Measurements from ENCODE around the gene NOTUM. TPM values are rescaled to one million over a fixed set of nuclear protein-coding genes. Genes with fewer than 3 reads are reported as not detected.

NOTUM gene
- total and polyA plus RNA-seq, 2 donors (not counting 3 experiments of a cell fraction or from before 2014, with no cell fraction given): not detected

GRCh38 chr17:81959362-81960129, 1.4 kb downstream of the NOTUM start:
- Histone ChIP-seq H3K4me1 (ENCODE audit: control insufficient read depth, extremely low read depth, insufficient read depth, low read length) (no peaks in the 10 kb centered on the region), H3K9me1 (replicated peaks; ENCODE audit: control insufficient read depth, extremely low read depth, insufficient read depth, low read length) (no peaks in the 10 kb centered on the region), H3K27ac (ENCODE audit: insufficient read depth, low read depth, low read length) (no peak overlapping the region), H3K27me3 (ENCODE audit: control insufficient read depth in 2 of 2, insufficient read depth in 2 of 2, low read length in 2 of 2) (peaks cover 34 to 47% of the 10 kb centered on the region in 2 experiments), H3K4me2 (ENCODE audit: insufficient read depth, low read length) (no peak overlapping the region), H3K36me3 (ENCODE audit: control insufficient read depth in 2 of 2, extremely low read depth in 1 of 2, insufficient read depth in 2 of 2, low read length in 2 of 2) (no peaks in the 10 kb centered on the region), H3K4me3 (replicated peaks in 1 of 3; ENCODE audit: insufficient read depth in 1 of 3, low read depth in 1 of 3, low read length in 3 of 3) (no peak overlapping the region), H3K9ac (replicated peaks; ENCODE audit: extremely low read depth, insufficient read depth, low read length) (no peak overlapping the region), H3K9me3 (replicated peaks; ENCODE audit: control insufficient read depth, insufficient read depth, low read length) (no peaks in the 10 kb centered on the region), H3K79me2 (ENCODE audit: control insufficient read depth, insufficient read depth, low read length) (no peaks in the 10 kb centered on the region), H4K20me1 (replicated peaks; ENCODE audit: control insufficient read depth, extremely low read depth, insufficient read depth, low read length) (no peaks in the 10 kb centered on the region), H2AFZ (ENCODE audit: low read depth, low read length) (peak overlapping the region; percentile 14)
- no TSS peak for BruUV-seq (replicated peaks)
- TF ChIP-seq MAX (IDR thresholded peaks at IDR 0.05; ENCODE audit: insufficient read depth, insufficient read length): no peak
- no peak for TF ChIP-seq JUN (IDR thresholded peaks at IDR 0.05; ENCODE audit: borderline replicate concordance, insufficient read depth, insufficient read length, low read depth)
- TF ChIP-seq FOS (IDR thresholded peaks at IDR 0.05; ENCODE audit: borderline replicate concordance, insufficient read depth, low read length): no peak
- TF ChIP-seq EZH2 (IDR thresholded peaks at IDR 0.05; ENCODE audit: borderline replicate concordance, low read depth, low read length, severe bottlenecking): no peak
- TF ChIP-seq POLR2A (IDR thresholded peaks at IDR 0.05; ENCODE audit: low read depth, low read length): no peak
- TF ChIP-seq GATA2 (IDR thresholded peaks at IDR 0.05; ENCODE audit: insufficient read depth, insufficient read length, low read depth, low read length): no peak
- TF ChIP-seq, protein P1, sequence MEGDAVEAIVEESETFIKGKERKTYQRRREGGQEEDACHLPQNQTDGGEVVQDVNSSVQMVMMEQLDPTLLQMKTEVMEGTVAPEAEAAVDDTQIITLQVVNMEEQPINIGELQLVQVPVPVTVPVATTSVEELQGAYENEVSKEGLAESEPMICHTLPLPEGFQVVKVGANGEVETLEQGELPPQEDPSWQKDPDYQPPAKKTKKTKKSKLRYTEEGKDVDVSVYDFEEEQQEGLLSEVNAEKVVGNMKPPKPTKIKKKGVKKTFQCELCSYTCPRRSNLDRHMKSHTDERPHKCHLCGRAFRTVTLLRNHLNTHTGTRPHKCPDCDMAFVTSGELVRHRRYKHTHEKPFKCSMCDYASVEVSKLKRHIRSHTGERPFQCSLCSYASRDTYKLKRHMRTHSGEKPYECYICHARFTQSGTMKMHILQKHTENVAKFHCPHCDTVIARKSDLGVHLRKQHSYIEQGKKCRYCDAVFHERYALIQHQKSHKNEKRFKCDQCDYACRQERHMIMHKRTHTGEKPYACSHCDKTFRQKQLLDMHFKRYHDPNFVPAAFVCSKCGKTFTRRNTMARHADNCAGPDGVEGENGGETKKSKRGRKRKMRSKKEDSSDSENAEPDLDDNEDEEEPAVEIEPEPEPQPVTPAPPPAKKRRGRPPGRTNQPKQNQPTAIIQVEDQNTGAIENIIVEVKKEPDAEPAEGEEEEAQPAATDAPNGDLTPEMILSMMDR (IDR thresholded peaks at IDR 0.05; ENCODE audit: extremely low read depth in 1 of 2, insufficient read depth in 1 of 2, low read depth in 1 of 2, low read length in 2 of 2): peak; percentile 60 to 75
- TF ChIP-seq MYC (IDR thresholded peaks at IDR 0.05; ENCODE audit: low read depth, low read length): no peak
- intact Hi-C loops (cut with micrococcal nuclease): loop anchor here (1.0 kb wide), 1 partner anchor 63 kb away; the partner anchor contains the start of gene CENPX
- ChIA-PET POLR2A (no interaction called here), CTCF (interaction anchor here (0.5 to 2.6 kb wide), 39 partner anchors 9 to 578 kb away, joined by 3 to 345 read pairs (median 5); partner anchors contain the start of genes ASPSCR1, CENPX, DCXR and GPS1)
- DNase-seq (ENCODE audit: low read depth, low spot score): peak; percentile 18
- dilution Hi-C loops (cut with MboI; ENCODE audit: extremely low pct_ligation_motif_present, low sequenced_read_pairs): no loop called here
- no peak for FAIRE-seq

Data from endothelial cell of umbilical vein (primary cell).